ENCODE measurements around the gene TRDMT1.

GRCh38 chr10:17181751-17182150 is 19.7 kb downstream of the TRDMT1 start:
- peak in 1 of 2 donors; percentile 45 for TF ChIP-seq POLR2A (IDR thresholded peaks at IDR 0.05)
- TF ChIP-seq, protein P1, sequence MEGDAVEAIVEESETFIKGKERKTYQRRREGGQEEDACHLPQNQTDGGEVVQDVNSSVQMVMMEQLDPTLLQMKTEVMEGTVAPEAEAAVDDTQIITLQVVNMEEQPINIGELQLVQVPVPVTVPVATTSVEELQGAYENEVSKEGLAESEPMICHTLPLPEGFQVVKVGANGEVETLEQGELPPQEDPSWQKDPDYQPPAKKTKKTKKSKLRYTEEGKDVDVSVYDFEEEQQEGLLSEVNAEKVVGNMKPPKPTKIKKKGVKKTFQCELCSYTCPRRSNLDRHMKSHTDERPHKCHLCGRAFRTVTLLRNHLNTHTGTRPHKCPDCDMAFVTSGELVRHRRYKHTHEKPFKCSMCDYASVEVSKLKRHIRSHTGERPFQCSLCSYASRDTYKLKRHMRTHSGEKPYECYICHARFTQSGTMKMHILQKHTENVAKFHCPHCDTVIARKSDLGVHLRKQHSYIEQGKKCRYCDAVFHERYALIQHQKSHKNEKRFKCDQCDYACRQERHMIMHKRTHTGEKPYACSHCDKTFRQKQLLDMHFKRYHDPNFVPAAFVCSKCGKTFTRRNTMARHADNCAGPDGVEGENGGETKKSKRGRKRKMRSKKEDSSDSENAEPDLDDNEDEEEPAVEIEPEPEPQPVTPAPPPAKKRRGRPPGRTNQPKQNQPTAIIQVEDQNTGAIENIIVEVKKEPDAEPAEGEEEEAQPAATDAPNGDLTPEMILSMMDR (IDR thresholded peaks at IDR 0.05), result no peak

Data from thyroid gland (tissue), 4 donors.